ENCODE measurements around the gene DNAH1. TPM values are rescaled to one million over a fixed set of nuclear protein-coding genes. Genes with fewer than 3 reads are reported as not detected.

DNAH1 gene
- total RNA-seq, 1 donor from 2014 or later: 7.3 TPM

GRCh38 chr3:52303811-52304210, 12.3 kb upstream of the DNAH1 start:
- no peaks in the 10 kb centered on the region for H3K36me3 Mint-ChIP-seq
- no peaks in the 10 kb centered on the region for H3K27me3 Mint-ChIP-seq
- H3K4me1 Mint-ChIP-seq (ENCODE audit: unreplicated experiment): peaks cover 17% of the 10 kb centered on the region
- no peaks in the 10 kb centered on the region for H3K9me3 Mint-ChIP-seq
- H3K4me3 Mint-ChIP-seq: no peak overlapping the region
- H3K27ac Mint-ChIP-seq: peak overlapping the region; percentile 64
- DNase-seq (ENCODE audit: extremely low spot score, unreplicated experiment): no peak
- no peak for TF ChIP-seq CTCF (conservative IDR thresholded peaks at IDR 0.05)

- H3K4me3 Mint-ChIP-seq: no peak overlapping the region
- TF ChIP-seq CTCF (conservative IDR thresholded peaks at IDR 0.05): no peak
- peaks cover 5% of the 10 kb centered on the region for H3K4me1 Mint-ChIP-seq (ENCODE audit: unreplicated experiment)
- no peaks in the 10 kb centered on the region for H3K9me3 Mint-ChIP-seq
- no peaks in the 10 kb centered on the region for H3K27me3 Mint-ChIP-seq
- no peaks in the 10 kb centered on the region for H3K36me3 Mint-ChIP-seq
- no peak for DNase-seq (ENCODE audit: extremely low spot score, unreplicated experiment)
- peak overlapping the region; percentile 37 for H3K27ac Mint-ChIP-seq
Observed at GRCh38 chr3:52305926-52306325, 10.2 kb upstream of the DNAH1 start.

GRCh38 chr3:52306978-52307377, 9.1 kb upstream of the DNAH1 start:
- TF ChIP-seq CTCF (conservative IDR thresholded peaks at IDR 0.05): no peak
- Mint-ChIP-seq H3K9me3 (no peaks in the 10 kb centered on the region), H3K27me3 (no peaks in the 10 kb centered on the region), H3K4me1 (ENCODE audit: unreplicated experiment) (peaks cover 5% of the 10 kb centered on the region), H3K4me3 (no peak overlapping the region), H3K27ac (no peak overlapping the region), H3K36me3 (no peaks in the 10 kb centered on the region)
- DNase-seq (ENCODE audit: extremely low spot score, unreplicated experiment): no peak

- Mint-ChIP-seq H3K27ac (no peak overlapping the region), H3K4me3 (no peak overlapping the region), H3K9me3 (no peaks in the 10 kb centered on the region), H3K4me1 (ENCODE audit: unreplicated experiment) (peaks cover 5% of the 10 kb centered on the region), H3K27me3 (no peaks in the 10 kb centered on the region), H3K36me3 (no peaks in the 10 kb centered on the region)
- no peak for TF ChIP-seq CTCF (conservative IDR thresholded peaks at IDR 0.05)
- DNase-seq (ENCODE audit: extremely low spot score, unreplicated experiment): no peak
Observed at GRCh38 chr3:52308308-52308707, 7.8 kb upstream of the DNAH1 start.

GRCh38 chr3:52310861-52311575, 5.1 kb upstream of the DNAH1 start:
- no peak overlapping the region for H3K4me3 Mint-ChIP-seq
- H3K4me1 Mint-ChIP-seq (ENCODE audit: unreplicated experiment): peaks cover 3% of the 10 kb centered on the region
- no peak for DNase-seq (ENCODE audit: extremely low spot score, unreplicated experiment)
- no peaks in the 10 kb centered on the region for H3K36me3 Mint-ChIP-seq
- no peaks in the 10 kb centered on the region for H3K9me3 Mint-ChIP-seq
- H3K27ac Mint-ChIP-seq: no peak overlapping the region
- no peaks in the 10 kb centered on the region for H3K27me3 Mint-ChIP-seq
- TF ChIP-seq CTCF (conservative IDR thresholded peaks at IDR 0.05): no peak

All from type B pancreatic cell (in vitro differentiated cells).